ENCODE results near the gene RRP9. TPM values are rescaled to one million over a fixed set of nuclear protein-coding genes. Genes with fewer than 3 reads are reported as not detected.
A peak's percentile ranks its signal among the peaks of the same experiment; 100 is the strongest.
"Not testable (repeated sequence)": the region's sequence is repeated elsewhere in the genome, so short reads cannot be mapped to it uniquely, and the experiment has no call there.

The RRP9 gene, protein sequence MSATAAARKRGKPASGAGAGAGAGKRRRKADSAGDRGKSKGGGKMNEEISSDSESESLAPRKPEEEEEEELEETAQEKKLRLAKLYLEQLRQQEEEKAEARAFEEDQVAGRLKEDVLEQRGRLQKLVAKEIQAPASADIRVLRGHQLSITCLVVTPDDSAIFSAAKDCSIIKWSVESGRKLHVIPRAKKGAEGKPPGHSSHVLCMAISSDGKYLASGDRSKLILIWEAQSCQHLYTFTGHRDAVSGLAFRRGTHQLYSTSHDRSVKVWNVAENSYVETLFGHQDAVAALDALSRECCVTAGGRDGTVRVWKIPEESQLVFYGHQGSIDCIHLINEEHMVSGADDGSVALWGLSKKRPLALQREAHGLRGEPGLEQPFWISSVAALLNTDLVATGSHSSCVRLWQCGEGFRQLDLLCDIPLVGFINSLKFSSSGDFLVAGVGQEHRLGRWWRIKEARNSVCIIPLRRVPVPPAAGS
- 1 to 10 TPM; 6.4 to 7.6 TPM for total RNA-seq
- polyA plus RNA-seq (2013, experiment 1 of 2) = 14.1 TPM
- polyA plus RNA-seq (2013, experiment 2 of 2) = 14.8 TPM
- 6.1 to 195 (median 20.7) reads per million in 172 experiments for total RNA-seq

DNA sequence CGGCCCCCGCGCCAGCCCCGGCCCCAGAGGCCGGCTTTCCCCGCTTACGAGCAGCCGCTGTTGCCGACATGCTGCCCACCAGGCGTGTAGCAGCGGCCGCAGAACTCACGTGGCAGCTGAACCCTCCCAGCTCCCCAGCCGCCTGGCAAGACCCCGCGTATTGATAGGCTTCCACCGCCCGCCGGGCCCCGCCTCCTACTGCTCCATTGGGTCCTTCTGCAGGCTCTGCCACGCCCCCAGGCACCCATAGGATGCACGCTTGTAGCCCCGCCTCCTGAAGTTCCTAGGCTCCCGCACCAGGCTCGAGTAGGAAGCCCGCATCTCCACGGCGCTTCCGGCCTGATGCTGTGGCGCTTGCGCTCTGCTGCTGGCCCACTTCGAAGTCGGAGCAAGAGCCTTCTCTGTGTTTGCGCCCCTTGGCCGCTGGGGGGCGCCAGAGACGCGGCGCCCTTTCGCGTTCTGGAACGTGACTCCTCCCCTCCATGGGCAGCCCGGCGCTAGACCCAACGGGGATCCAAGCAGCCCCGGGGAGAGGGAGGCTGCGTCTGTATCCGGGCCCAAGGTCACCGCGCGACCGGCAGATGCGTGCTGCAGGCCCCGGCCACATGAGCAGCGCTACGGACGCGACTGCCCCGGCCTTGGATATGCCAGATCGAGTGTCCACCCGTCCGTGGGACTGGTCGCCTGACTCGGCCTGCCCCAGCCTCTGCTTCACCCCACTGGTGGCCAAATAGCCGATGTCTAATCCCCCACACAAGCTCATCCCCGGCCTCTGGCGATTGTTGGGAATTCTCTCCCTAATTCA, at the start of gene RRP9, which contains the start of gene PARP3:
TSS of gene RRP9 (minus strand) at position 107 of the 805 bp plus-strand sequence. CDS start at position 70, 37 bp downstream.
TSS of gene PARP3 (plus strand) at position 566 of the 805 bp plus-strand sequence. CDS start 993 bp downstream, outside the sequence.
- peaks cover 32% of the 10 kb centered on the region for H3K4me1 ChIP-seq (ENCODE audit: insufficient read depth, low read length)
- Mint-ChIP-seq H3K9me3 (no peaks in the 10 kb centered on the region), H3K27me3 (no peaks in the 10 kb centered on the region), H3K36me3 (ENCODE audit: low read depth) (peaks cover 40% of the 10 kb centered on the region), H3K27ac (peak within 1 kb of the TSS; percentile 81), H3K4me1 (ENCODE audit: low read depth) (peaks cover 36% of the 10 kb centered on the region), H3K4me3 (peak within 1 kb of the TSS; percentile 95)
- intact Hi-C loops (cut with DNase I, micrococcal nuclease) = loop anchor here (1.0 to 10.0 kb wide), 9 partner anchors 32 to 557 kb away; partner anchors contain the start of genes ABHD14B (in 2 of the 2), RPL29 (in 2 of the 2), DCAF1 (in 1 of the 2) and DUSP7 (in 1 of the 2)
- DNase-seq (peak; percentile 97 to 100 (median 99)), ATAC-seq (ENCODE audit: poor library complexity) (peak; percentile 92)
- POLR2A ChIA-PET = interaction anchor here (0.6 to 3.4 kb wide), 14 partner anchors 25 to 116 kb away, joined by 3 to 35 read pairs (median 4); partner anchors contain the start of genes ABHD14A, ABHD14B, ACY1 and PCBP4
- H3K27me3 ChIP-seq (ENCODE audit: control insufficient read depth in 1 of 2, insufficient read depth in 2 of 2, low read length in 2 of 2) = no peaks in the 10 kb centered on the region
- TF ChIP-seq, protein P1, sequence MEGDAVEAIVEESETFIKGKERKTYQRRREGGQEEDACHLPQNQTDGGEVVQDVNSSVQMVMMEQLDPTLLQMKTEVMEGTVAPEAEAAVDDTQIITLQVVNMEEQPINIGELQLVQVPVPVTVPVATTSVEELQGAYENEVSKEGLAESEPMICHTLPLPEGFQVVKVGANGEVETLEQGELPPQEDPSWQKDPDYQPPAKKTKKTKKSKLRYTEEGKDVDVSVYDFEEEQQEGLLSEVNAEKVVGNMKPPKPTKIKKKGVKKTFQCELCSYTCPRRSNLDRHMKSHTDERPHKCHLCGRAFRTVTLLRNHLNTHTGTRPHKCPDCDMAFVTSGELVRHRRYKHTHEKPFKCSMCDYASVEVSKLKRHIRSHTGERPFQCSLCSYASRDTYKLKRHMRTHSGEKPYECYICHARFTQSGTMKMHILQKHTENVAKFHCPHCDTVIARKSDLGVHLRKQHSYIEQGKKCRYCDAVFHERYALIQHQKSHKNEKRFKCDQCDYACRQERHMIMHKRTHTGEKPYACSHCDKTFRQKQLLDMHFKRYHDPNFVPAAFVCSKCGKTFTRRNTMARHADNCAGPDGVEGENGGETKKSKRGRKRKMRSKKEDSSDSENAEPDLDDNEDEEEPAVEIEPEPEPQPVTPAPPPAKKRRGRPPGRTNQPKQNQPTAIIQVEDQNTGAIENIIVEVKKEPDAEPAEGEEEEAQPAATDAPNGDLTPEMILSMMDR (IDR thresholded peaks at IDR 0.05) = peak; percentile 95
- CTCF ChIA-PET = interaction anchor here (0.6 to 2.5 kb wide), 9 partner anchors 15 to 1462 kb away, joined by 3 to 18 read pairs (median 6); partner anchors contain the start of genes ABHD14B, ACY1 and RPL29
- H3K27ac ChIP-seq (ENCODE audit: low read depth in 1 of 2, low read length in 2 of 2) = peak within 1 kb of the TSS; percentile 39 to 71
- H3K36me3 ChIP-seq (ENCODE audit: insufficient read depth, low read length) = peaks cover 23% of the 10 kb centered on the region
- H3K4me3 ChIP-seq (ENCODE audit: low read length) = peak within 1 kb of the TSS; percentile 89
- H3K9me3 ChIP-seq (ENCODE audit: control insufficient read depth in 1 of 2, insufficient read depth in 1 of 2, low read length in 2 of 2) = no peaks in the 10 kb centered on the region

DNA sequence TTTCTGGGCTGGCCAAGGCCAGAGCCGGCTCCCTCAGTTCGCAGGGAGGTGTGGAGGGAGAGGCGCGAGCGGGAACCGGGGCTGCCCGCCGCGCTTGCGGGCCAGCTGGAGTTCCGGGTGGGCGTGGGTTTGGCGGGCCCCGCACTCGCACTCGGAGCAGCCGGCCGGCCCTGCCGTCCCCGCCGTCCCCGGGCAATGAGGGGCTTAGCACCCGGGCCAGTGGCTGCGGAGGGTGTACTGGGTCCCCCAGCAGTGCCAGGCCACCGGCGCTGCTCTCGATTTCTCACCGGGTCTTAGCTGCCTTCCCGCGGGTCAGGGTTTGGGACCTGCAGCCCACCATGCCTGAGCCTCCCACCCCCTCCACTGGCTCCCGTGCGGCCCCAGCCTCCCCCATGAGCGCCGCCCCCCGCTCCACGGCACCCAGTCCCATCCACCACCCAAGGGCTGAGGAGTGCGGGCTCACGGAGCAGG, 48.8 kb upstream of the RRP9 start:
- CTCF ChIA-PET; H3K9me3 ChIP-seq (ENCODE audit: control insufficient read depth in 1 of 2, insufficient read depth in 1 of 2, low read length in 2 of 2); H3K27me3 ChIP-seq (ENCODE audit: control insufficient read depth in 1 of 2, insufficient read depth in 2 of 2, low read length in 2 of 2); DNase-seq; H3K27me3 Mint-ChIP-seq; H3K27ac ChIP-seq (ENCODE audit: low read depth in 1 of 2, low read length in 2 of 2); H3K4me3 Mint-ChIP-seq; H3K9me3 Mint-ChIP-seq; ATAC-seq (ENCODE audit: poor library complexity); H3K4me3 ChIP-seq (ENCODE audit: low read length); H3K27ac Mint-ChIP-seq: not testable (repeated sequence)
- intact Hi-C loops (cut with DNase I, micrococcal nuclease) = loop anchor here in 1 of 2 experiments (10.0 kb wide), 1 partner anchor 714 kb away; the partner anchor contains the start of genes GLT8D1 and SPCS1
- Histone ChIP-seq H3K36me3 (ENCODE audit: insufficient read depth, low read length) (peaks cover 34% of the 10 kb centered on the region), H3K4me1 (ENCODE audit: insufficient read depth, low read length) (peaks cover 34% of the 10 kb centered on the region)
- POLR2A ChIA-PET = interaction anchor here (0.6 to 2.9 kb wide), 2 partner anchors 8 to 549 kb away, joined by 3 to 13 read pairs; partner anchors contain the start of gene ACY1
- Mint-ChIP-seq H3K4me1 (ENCODE audit: low read depth) (peaks cover 26% of the 10 kb centered on the region), H3K36me3 (ENCODE audit: low read depth) (peaks cover 37% of the 10 kb centered on the region)

GRCh38 chr3:51988286-51989146, 46.8 kb upstream of the RRP9 start:
- H3K4me3 Mint-ChIP-seq = no peak overlapping the region
- DNase-seq = no peak
- no peak for ATAC-seq (ENCODE audit: poor library complexity)
- H3K27me3 Mint-ChIP-seq = no peaks in the 10 kb centered on the region
- intact Hi-C loops (cut with DNase I, micrococcal nuclease) = no loop called here
- H3K9me3 Mint-ChIP-seq = no peaks in the 10 kb centered on the region
- peaks cover 18% of the 10 kb centered on the region for H3K36me3 Mint-ChIP-seq (ENCODE audit: low read depth)
- Histone ChIP-seq H3K36me3 (ENCODE audit: insufficient read depth, low read length) (peaks cover 18% of the 10 kb centered on the region), H3K4me3 (ENCODE audit: low read length) (no peak overlapping the region), H3K4me1 (ENCODE audit: insufficient read depth, low read length) (peaks cover 25% of the 10 kb centered on the region), H3K27me3 (ENCODE audit: control insufficient read depth in 1 of 2, insufficient read depth in 2 of 2, low read length in 2 of 2) (no peaks in the 10 kb centered on the region), H3K9me3 (ENCODE audit: control insufficient read depth in 1 of 2, insufficient read depth in 1 of 2, low read length in 2 of 2) (no peaks in the 10 kb centered on the region), H3K27ac (ENCODE audit: low read depth in 1 of 2, low read length in 2 of 2) (no peak overlapping the region)
- peaks cover 17% of the 10 kb centered on the region for H3K4me1 Mint-ChIP-seq (ENCODE audit: low read depth)
- ChIA-PET CTCF (no interaction called here), POLR2A (no interaction called here)
- no peak overlapping the region for H3K27ac Mint-ChIP-seq
- TF ChIP-seq, protein P1 (IDR thresholded peaks at IDR 0.05) = no peak

Measured in CD4-positive, alpha-beta T cell (primary cell).